Measurements from ENCODE around the gene PPP2R3C.
"Not testable (repeated sequence)": the region's sequence is repeated elsewhere in the genome, so short reads cannot be mapped to it uniquely, and the experiment has no call there.

Gene PPP2R3C

DNA sequence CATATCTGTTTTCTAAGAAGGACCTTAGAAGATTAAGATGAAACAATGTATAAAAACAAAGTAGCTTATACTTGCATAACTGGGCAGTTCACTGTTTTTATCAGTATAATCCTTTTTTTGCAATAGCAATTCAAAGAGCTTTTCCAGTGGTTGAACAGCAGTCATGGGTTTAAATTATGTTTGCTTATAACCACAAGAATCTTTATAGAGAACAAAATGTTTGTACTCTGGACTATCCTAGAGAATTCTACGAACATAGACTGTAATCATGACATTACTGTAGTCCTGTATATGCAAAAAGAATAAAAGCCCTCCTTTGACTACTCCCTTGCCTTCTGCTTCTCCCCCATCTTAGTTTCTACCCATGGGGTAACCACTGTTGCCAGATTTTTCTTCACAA is 70.0 kb downstream of the PPP2R3C start:
- peak; percentile 63 for DNase-seq (ENCODE audit: low read depth)

- peak; percentile 82 for DNase-seq (ENCODE audit: low read depth)
These were observed 71.1 kb downstream of the PPP2R3C start for GRCh38 chr14:35050652-35051051.

- DNase-seq (ENCODE audit: low read depth), result no peak
These were observed 73.7 kb downstream of the PPP2R3C start for GRCh38 chr14:35047976-35048513.

- no peak for DNase-seq (ENCODE audit: low read depth)
These were observed 74.8 kb downstream of the PPP2R3C start for GRCh38 chr14:35046751-35047536.

DNA sequence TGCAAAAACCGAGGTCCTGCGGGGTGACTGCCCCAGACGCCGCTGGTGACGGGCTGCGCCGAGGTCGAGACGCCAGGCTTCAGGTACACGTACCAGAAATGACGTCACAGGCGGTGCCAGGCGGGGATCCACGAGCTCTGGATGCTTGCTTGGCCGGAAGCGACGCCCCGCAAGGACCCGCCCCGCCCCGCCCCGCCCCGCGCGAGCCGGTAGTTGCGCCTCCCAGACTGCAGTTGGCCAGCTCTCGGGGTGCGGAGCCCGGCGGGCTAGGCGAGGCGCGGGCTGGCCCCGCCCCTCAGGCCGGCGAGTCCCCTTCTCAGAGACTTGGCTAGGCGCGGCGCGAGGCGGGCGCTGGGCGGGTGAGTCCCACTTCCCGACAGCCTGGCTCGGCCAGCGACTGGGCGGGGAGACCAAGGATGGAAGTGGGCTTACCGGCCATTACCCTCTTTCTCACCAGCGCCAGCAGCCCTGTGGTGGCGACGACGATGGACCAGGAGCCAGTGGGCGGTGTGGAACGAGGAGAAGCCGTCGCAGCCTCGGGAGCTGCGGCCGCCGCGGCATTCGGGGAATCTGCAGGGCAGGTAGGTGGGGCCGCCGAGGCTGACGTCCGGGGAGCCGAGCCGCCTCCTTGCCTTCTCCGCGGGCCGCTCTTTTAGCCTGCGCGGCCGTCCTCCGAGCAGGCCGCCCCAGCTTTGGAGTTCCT is 75.6 kb downstream of the PPP2R3C start, which contains the start of gene FAM177A1:
Gene FAM177A1 (plus strand): TSS at position 225 of the 703 bp plus-strand sequence. CDS start 192 bp downstream, at position 417.
- peak; percentile 96 for DNase-seq (ENCODE audit: low read depth)

DNA sequence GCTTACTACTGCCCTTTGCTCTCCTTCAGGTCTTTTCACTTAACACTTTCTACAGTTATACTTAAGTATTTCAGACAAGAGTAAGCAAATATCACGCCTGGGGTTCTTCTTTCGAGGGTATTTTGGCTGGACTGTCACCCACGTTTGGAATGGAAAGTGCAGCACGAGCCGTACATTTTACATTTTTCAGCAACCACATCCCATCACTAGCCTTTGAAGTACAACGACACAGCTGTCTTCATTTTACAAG is 76.1 kb downstream of the PPP2R3C start:
- DNase-seq (ENCODE audit: low read depth), result no peak

DNA sequence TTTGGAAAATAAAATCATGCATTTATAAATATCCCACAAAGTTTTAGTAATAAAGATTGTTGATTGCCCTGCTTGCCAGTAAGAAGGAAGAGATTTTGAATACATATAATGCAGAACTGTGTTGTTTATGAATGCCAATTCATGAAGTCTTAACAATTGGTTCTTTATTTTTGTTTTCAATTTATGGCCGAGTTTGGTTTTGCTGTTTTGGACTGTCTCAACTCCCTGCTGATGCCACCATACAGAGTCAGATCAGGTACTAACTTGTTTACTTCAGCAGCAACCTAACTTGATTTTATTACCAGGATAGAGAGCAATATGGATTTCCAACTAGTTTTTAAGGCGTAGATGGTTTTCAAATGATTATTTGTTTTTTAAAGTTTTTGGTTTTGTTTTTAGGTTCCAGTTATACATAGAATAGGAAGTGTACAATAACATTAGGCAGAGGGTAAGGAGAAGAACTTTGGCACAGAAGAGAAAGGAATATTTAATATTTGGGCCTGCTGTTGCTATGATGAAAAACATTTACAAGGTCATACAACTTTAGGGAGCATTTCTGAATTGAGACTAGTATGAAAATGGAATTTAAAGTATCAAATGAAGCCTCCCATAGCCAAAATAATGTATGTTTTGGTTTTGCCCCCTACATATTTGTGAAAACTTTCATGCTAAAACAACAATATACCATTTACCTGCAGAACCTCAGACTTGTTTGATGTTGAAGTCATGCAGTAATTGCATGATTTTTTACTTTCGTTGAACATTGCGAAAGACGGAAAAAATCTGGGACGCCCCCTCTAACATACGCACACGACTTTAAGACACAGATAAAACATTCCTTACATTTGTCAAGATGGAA is 76.6 kb downstream of the PPP2R3C start:
- no peak for DNase-seq (ENCODE audit: low read depth)

DNA sequence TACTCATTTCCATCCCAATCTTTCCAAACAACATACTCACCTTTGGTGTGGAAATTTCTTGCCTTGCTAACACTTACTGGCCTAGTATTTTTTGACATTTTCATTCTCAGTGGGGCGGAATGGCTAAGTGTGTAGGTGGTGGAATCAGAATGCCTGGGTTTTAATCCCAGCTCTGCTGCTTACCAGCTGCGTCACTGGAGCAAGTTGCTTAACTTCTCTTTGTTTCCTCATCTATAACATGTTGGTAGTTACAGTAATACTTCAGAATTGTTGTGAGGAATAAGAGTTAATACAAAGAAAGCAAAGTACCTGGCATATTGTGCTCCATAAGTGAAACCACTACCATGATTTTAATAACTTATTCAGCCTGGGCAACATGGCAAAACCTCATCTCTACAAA is 78.7 kb downstream of the PPP2R3C start:
- DNase-seq (ENCODE audit: low read depth), result no peak

DNA sequence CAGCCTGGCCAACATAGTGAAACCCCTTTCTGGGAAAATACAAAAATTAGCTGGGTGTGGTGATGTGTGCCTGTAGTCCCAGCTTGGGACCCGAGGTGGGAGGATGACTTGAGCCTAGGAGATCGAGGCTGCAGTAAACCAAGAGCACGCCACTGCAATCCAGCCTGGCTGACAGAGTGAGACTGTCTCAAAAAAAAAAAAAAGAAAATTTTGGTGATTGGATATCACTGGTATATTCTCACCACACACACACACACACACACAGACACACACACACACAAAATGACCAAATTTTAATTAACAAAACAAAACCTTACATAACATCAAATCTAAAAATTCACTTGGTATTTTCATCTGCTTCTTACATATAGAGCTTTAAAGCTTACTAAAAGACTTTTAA is 79.2 kb downstream of the PPP2R3C start:
- no peak for DNase-seq (ENCODE audit: low read depth)

DNA sequence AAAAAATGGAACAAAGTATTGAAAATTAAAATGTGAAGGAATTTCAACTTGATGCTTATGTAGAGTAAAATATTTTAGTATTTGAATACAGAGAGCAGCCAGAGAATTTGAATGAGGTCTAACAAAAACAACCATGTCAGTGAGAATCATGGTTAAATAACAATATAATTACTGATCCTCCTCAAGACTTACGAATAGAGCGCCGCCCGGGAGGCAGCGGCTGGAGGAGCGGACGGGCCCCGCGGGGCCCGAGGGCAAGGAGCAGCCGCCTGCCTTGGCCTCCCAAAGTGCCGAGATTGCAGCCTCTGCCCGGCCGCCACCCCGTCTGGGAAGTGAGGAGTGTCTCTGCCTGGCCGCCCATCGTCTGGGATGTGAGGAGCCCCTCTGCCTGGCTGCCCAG is 83.5 kb downstream of the PPP2R3C start:
- DNase-seq (ENCODE audit: low read depth), result not testable (repeated sequence)
